H9 (cell line): ENCODE results near the gene CSAD. TPM values are rescaled to one million over a fixed set of nuclear protein-coding genes. Genes with fewer than 3 reads are reported as not detected.

ENCODE experiments used
- DNase-seq: peaks from one replicate; pipeline ENCODE4 v3.0.0-alpha.2; 2017
- H2AFZ ChIP-seq: one replicate; pipeline ENCODE4 v1.6.1; 2013; ENCODE audit warnings: mild to moderate bottlenecking, low read length, control low read depth, moderate library complexity
- H2AK5ac ChIP-seq: 2 replicates; pipeline ENCODE4 v1.6.1; 2013; ENCODE audit warnings: low read length, control low read depth, mixed read lengths; ENCODE audit not compliant: insufficient read length
- H2BK120ac ChIP-seq: one replicate; pipeline ENCODE4 v1.6.1; 2013; ENCODE audit warnings: low read depth, mild to moderate bottlenecking, low read length, control low read depth, inconsistent platforms; ENCODE audit not compliant: poor library complexity, severe bottlenecking
- H2BK12ac ChIP-seq: 2 replicates; pipeline ENCODE4 v1.6.1; 2013; ENCODE audit warnings: low read length, control low read depth, mixed read lengths, low read depth; ENCODE audit not compliant: insufficient read length
- H2BK15ac ChIP-seq: 2 replicates; pipeline ENCODE4 v1.6.1; 2013; ENCODE audit warnings: low read depth, low read length, control low read depth
- H2BK20ac ChIP-seq: one replicate; pipeline ENCODE4 v1.6.1; 2013; ENCODE audit warnings: low read depth, mild to moderate bottlenecking, low read length, control low read depth, inconsistent platforms; ENCODE audit not compliant: poor library complexity, severe bottlenecking
- H2BK5ac ChIP-seq: 2 replicates; pipeline ENCODE4 v1.6.1; 2013; ENCODE audit warnings: low read length, control low read depth, mixed read lengths; ENCODE audit not compliant: insufficient read length
- H3K14ac ChIP-seq: 2 replicates; pipeline ENCODE4 v1.6.1; 2013; ENCODE audit warnings: low read length, control low read depth; ENCODE audit not compliant: insufficient read depth
- H3K18ac ChIP-seq: 2 replicates; pipeline ENCODE4 v1.6.1; 2013; ENCODE audit warnings: low read depth, mild to moderate bottlenecking, mixed read lengths, low read length, control low read depth; ENCODE audit not compliant: insufficient read length
- H3K23ac ChIP-seq: 2 replicates; pipeline ENCODE4 v1.6.1; 2013; ENCODE audit warnings: low read length, control low read depth, mixed read lengths, low read depth; ENCODE audit not compliant: insufficient read length
- H3K23me2 ChIP-seq: 2 replicates; pipeline ENCODE4 v1.6.1; 2013; ENCODE audit warnings: low read depth, mild to moderate bottlenecking, mixed read lengths, low read length, control low read depth; ENCODE audit not compliant: insufficient read length, poor library complexity, severe bottlenecking
- H3K27ac ChIP-seq: 2 replicates; pipeline ENCODE4 v1.5.1; 2013; ENCODE audit warnings: low read length, control low read depth, mixed read lengths, low read depth; ENCODE audit not compliant: insufficient read length
- H3K27me3 ChIP-seq: 2 replicates; pipeline ENCODE4 v1.6.1; 2013; ENCODE audit warnings: low read length, control low read depth, inconsistent platforms; ENCODE audit not compliant: insufficient read depth
- H3K4ac ChIP-seq: 2 replicates; pipeline ENCODE4 v1.6.1; 2013; ENCODE audit warnings: low read depth, mild to moderate bottlenecking, control low read depth, inconsistent platforms, low read length, moderate library complexity
- H3K4me1 ChIP-seq: 2 replicates; pipeline ENCODE4 v1.6.1; 2013; ENCODE audit warnings: low read length, control low read depth, inconsistent platforms; ENCODE audit not compliant: insufficient read depth
- H3K4me2 ChIP-seq: 2 replicates; pipeline ENCODE4 v1.6.1; 2013; ENCODE audit warnings: low read length, control low read depth, mixed read lengths; ENCODE audit not compliant: insufficient read length, insufficient read depth
- H3K56ac ChIP-seq: 2 replicates; pipeline ENCODE4 v1.6.1; 2013; ENCODE audit warnings: low read depth, mild to moderate bottlenecking, mixed read lengths, low read length, control low read depth; ENCODE audit not compliant: insufficient read length
- H3K79me1 ChIP-seq: 2 replicates; pipeline ENCODE4 v1.6.1; 2013; ENCODE audit warnings: low read depth, mild to moderate bottlenecking, moderate library complexity, low read length, control low read depth, inconsistent platforms; ENCODE audit not compliant: insufficient read depth, poor library complexity, severe bottlenecking
- H3K79me2 ChIP-seq: 2 replicates; pipeline ENCODE4 v1.6.1; 2013; ENCODE audit warnings: low read length, control low read depth, inconsistent platforms; ENCODE audit not compliant: insufficient read depth
- H3K9ac ChIP-seq: 2 replicates; pipeline ENCODE4 v1.6.1; 2013; ENCODE audit warnings: low read length, control low read depth, mixed read lengths; ENCODE audit not compliant: insufficient read length; ENCODE audit errors: extremely low read depth
- H3K9me3 ChIP-seq: one replicate; pipeline ENCODE4 v1.6.1; 2013; ENCODE audit warnings: low read depth, low read length, inconsistent platforms; ENCODE audit not compliant: control insufficient read depth
- H3T11ph ChIP-seq: one replicate; pipeline ENCODE4 v1.6.1; 2013; ENCODE audit warnings: mild to moderate bottlenecking, low read length, control low read depth, inconsistent platforms
- H4K20me1 ChIP-seq: one replicate; pipeline ENCODE4 v1.6.1; 2013; ENCODE audit not compliant: control insufficient read depth, insufficient read length, insufficient read depth
- H4K5ac ChIP-seq: 2 replicates; pipeline ENCODE4 v1.6.1; 2013; ENCODE audit warnings: low read depth, mild to moderate bottlenecking, mixed read lengths, low read length, control low read depth; ENCODE audit not compliant: insufficient read length
- H4K8ac ChIP-seq: replicated peaks from 2 replicates; pipeline ENCODE4 v1.6.1; 2013; ENCODE audit warnings: low read length, control low read depth, mixed read lengths, low read depth; ENCODE audit not compliant: insufficient read length
- H4K91ac ChIP-seq: 2 replicates; pipeline ENCODE4 v1.6.1; 2013; ENCODE audit warnings: low read depth, mild to moderate bottlenecking, moderate library complexity, mixed read lengths, low read length, control low read depth; ENCODE audit not compliant: insufficient read length
- H3K27ac Mint-ChIP-seq, 3 experiments: 2 replicates in 2 of 3; 3 replicates in 1 of 3; pipeline ENCODE4 v1.8.0; 2020 to 2021; ENCODE audit warnings: mixed read lengths in 3 of 3, mild to moderate bottlenecking in 1 of 3, moderate library complexity in 1 of 3
- H3K27me3 Mint-ChIP-seq: 2 replicates; pipeline ENCODE4 v1.8.0; 2021; ENCODE audit warnings: low read depth, mild to moderate bottlenecking, moderate library complexity, mixed read lengths
- H3K36me3 Mint-ChIP-seq, 3 experiments: 2 replicates in 2 of 3; 3 replicates in 1 of 3; pipeline ENCODE4 v1.8.0; 2020 to 2021; ENCODE audit warnings: low read depth in 3 of 3, mixed read lengths in 3 of 3; ENCODE audit not compliant: insufficient read depth in 1 of 3
- H3K4me1 Mint-ChIP-seq, 2 experiments: 2 replicates each; pipeline ENCODE4 v1.8.0; 2020; ENCODE audit warnings: mixed read lengths in 2 of 2
- H3K4me3 Mint-ChIP-seq, 2 experiments: 2 replicates in 1 of 2; 3 replicates in 1 of 2; pipeline ENCODE4 v1.8.0; 2020 to 2021; ENCODE audit warnings: mild to moderate bottlenecking in 2 of 2, mixed read lengths in 2 of 2, moderate library complexity in 1 of 2
- H3K9me3 Mint-ChIP-seq, 2 experiments: 2 replicates in 1 of 2; 3 replicates in 1 of 2; pipeline ENCODE4 v1.8.0; 2020; ENCODE audit warnings: mild to moderate bottlenecking in 2 of 2, mixed read lengths in 2 of 2, moderate library complexity in 1 of 2
- WGBS: extraction: QIAGEN DNeasy Blood & Tissue Kit; methylation state at CpG from one replicate; pipeline ENCODE4 v1.1.7; 2013; ENCODE audit warnings: missing lambda C conversion rate, low lambda C conversion rate, mixed read lengths; ENCODE audit not compliant: insufficient read length; ENCODE audit errors: extremely low coverage; 5-methylcytosine and 5-hydroxymethylcytosine counted together
- total RNA-seq: library from RNA; stranded (reverse); gene quantifications from 2 replicates; pipeline ENCODE4 v1.2.1, GENCODE V29; 2021
- TF ChIP-seq, protein P1 (sequence below): fragments of 200-600 bp; sonication (generic); conservative IDR thresholded peaks from 3 replicates; pipeline ENCODE4 v1.8.0; 2021; ENCODE audit warnings: antibody characterized with exemption, mild to moderate bottlenecking

The CSAD gene
- total RNA-seq, 1 experiment from 2014 or later = 7.4 TPM

DNA sequence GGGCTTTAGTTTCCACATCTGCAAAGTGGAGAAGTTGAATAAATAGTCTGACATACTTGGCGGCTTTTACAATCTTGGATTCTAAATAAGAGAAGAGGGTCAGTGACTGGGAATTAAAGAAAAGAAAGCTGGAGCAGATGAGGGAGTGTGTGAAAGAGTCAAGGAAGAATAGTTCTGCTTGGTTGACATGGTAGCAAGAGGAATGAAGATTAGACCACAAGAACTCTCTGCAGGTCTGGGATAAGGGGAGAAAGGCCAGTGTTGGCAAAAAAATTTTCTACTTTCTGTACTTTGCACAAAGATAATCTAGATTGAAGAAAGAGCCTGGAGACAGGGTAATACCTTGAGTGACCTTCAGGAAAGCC, 20.4 kb upstream of the CSAD start:
- no peak overlapping the region for H2BK12ac ChIP-seq
- H2AK5ac ChIP-seq = no peak overlapping the region
- no peak overlapping the region for H4K8ac ChIP-seq
- H3K9ac ChIP-seq = no peak overlapping the region
- no peak overlapping the region for H2BK120ac ChIP-seq
- H3K27me3 ChIP-seq = peaks cover 6% of the 10 kb centered on the region; the same call in 1 of the 2 replicates
- no peak overlapping the region for H2BK15ac ChIP-seq
- H2BK5ac ChIP-seq = no peak overlapping the region
- H3K9me3 Mint-ChIP-seq = 0 out of 5 replicates have a peak, but pooled peaks cover 0 to 2% of the 10 kb centered on the region in 2 experiments
- H3K18ac ChIP-seq = no peak overlapping the region
- H4K5ac ChIP-seq = no peak overlapping the region
- no peak overlapping the region for H3K14ac ChIP-seq
- H4K20me1 ChIP-seq = no peaks in the 10 kb centered on the region
- no peak overlapping the region for H2AFZ ChIP-seq
- H3K27ac Mint-ChIP-seq = no peak overlapping the region
- H3K23ac ChIP-seq = no peak overlapping the region
- no peaks in the 10 kb centered on the region for H3K79me1 ChIP-seq
- TF ChIP-seq, protein P1, sequence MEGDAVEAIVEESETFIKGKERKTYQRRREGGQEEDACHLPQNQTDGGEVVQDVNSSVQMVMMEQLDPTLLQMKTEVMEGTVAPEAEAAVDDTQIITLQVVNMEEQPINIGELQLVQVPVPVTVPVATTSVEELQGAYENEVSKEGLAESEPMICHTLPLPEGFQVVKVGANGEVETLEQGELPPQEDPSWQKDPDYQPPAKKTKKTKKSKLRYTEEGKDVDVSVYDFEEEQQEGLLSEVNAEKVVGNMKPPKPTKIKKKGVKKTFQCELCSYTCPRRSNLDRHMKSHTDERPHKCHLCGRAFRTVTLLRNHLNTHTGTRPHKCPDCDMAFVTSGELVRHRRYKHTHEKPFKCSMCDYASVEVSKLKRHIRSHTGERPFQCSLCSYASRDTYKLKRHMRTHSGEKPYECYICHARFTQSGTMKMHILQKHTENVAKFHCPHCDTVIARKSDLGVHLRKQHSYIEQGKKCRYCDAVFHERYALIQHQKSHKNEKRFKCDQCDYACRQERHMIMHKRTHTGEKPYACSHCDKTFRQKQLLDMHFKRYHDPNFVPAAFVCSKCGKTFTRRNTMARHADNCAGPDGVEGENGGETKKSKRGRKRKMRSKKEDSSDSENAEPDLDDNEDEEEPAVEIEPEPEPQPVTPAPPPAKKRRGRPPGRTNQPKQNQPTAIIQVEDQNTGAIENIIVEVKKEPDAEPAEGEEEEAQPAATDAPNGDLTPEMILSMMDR = no peak
- H3K4me1 ChIP-seq = no peaks in the 10 kb centered on the region
- H3T11ph ChIP-seq = no peak overlapping the region
- WGBS = no CpG with 5 or more reads among the region's 1 CpG
- H3K4me2 ChIP-seq = no peak overlapping the region
- no peaks in the 10 kb centered on the region for H3K79me2 ChIP-seq
- H4K91ac ChIP-seq = no peak overlapping the region
- no peaks in the 10 kb centered on the region for H3K9me3 ChIP-seq
- no peaks in the 10 kb centered on the region for H3K36me3 Mint-ChIP-seq
- no peak overlapping the region for H3K56ac ChIP-seq
- H3K4ac ChIP-seq = no peak overlapping the region
- H3K23me2 ChIP-seq = no peaks in the 10 kb centered on the region
- H3K4me1 Mint-ChIP-seq = 0 out of 4 replicates have a peak, but pooled peaks cover 0 to 3% of the 10 kb centered on the region in 2 experiments
- H3K4me3 Mint-ChIP-seq = no peak overlapping the region
- peaks cover 69% of the 10 kb centered on the region for H3K27me3 Mint-ChIP-seq
- no peak overlapping the region for H3K27ac ChIP-seq
- H2BK20ac ChIP-seq = no peak overlapping the region
- no peak for DNase-seq
